Heart left ventricle (tissue), 13 donors: ENCODE results near the gene ASCC1.
"Not testable (repeated sequence)": the region's sequence is repeated elsewhere in the genome, so short reads cannot be mapped to it uniquely, and the experiment has no call there.

Source experiments
- CTCF ChIP-seq, 12 donors: fragments of 200-600 bp; sonication (generic) in 4 of 12; IDR thresholded peaks; one replicate each; pipeline versions ENCODE4 v1.5.0 to v1.8.0; 2018 to 2022; ENCODE audit warnings: antibody characterized with exemption in 12 of 12, mild to moderate bottlenecking in 5 of 12
- POLR2A ChIP-seq, 2 donors: fragments of 450-650 bp; IDR thresholded peaks; one replicate each; pipeline ENCODE4 v1.6.1; 2017; ENCODE audit warnings: antibody characterized with exemption in 2 of 2, mild to moderate bottlenecking in 2 of 2, moderate library complexity in 2 of 2
- donor health status: ischemic (EF 13 %, LVEDD 7.1; RV severe dilation, severe dysfunction).
- donor health status: DM: no; HTN: yes; CAD: no.
- donor health status: DM: no; HTN: no; CAD: no.
- donor health status: ischemic (EF 25% LVEDD 6.9; RV normal size, moderate dysfunction).
- donor health status: ischemic (EF 25% LVEDD 5.7; RV mildly dilated, moderate dysfunction).
- donor health status: ischemic (EF 35%, LVEDD 5.7; RV mildly dilated, moderate dysfunction).
- donor health status: nonischemic (EF 11% LVEDD 7.7; RV severe dilation, severe dysfunction).
- donor health status: DM: yes; HTN: yes; CAD: no.
- donor health status: PGD.
- donor health status: ischemic (EF 29% LVEDD 5.4; RV normal size, mild dysfunction).
- donor health status: nonischemic (EF 23%, LVEDD 6.1; RV moderate dilation, normal function).

- not testable (repeated sequence) for TF ChIP-seq CTCF, POLR2A (IDR thresholded peaks at IDR 0.05)
These were observed 4.2 kb downstream of the ASCC1 start for GRCh38 chr10:72211832-72212231.
